ENCODE results near the gene CCL26. TPM values are rescaled to one million over a fixed set of nuclear protein-coding genes. Genes with fewer than 3 reads are reported as not detected.

CCL26 gene
- total RNA-seq, 1 experiment from 2014 or later: 0.49 TPM

GRCh38 chr7:75809396-75809795 lies 37.4 kb upstream of the CCL26 start:
- no peak for TF ChIP-seq POLR2A (IDR thresholded peaks at IDR 0.05; ENCODE audit: borderline replicate concordance, extremely low read depth, insufficient read depth, insufficient read length)
- TF ChIP-seq ZNF274 (IDR thresholded peaks at IDR 0.05; ENCODE audit: low read depth, low read length): no peak
- TF ChIP-seq REST (IDR thresholded peaks at IDR 0.05; ENCODE audit: low read depth): no peak
- no peak for TF ChIP-seq FOSL1 (IDR thresholded peaks at IDR 0.05; ENCODE audit: low read depth)
- TF ChIP-seq SRF (IDR thresholded peaks at IDR 0.05; ENCODE audit: low read depth): no peak
- no peak for TF ChIP-seq ZBTB33 (IDR thresholded peaks at IDR 0.05; ENCODE audit: extremely low read depth, insufficient replicate concordance, low read length)
- TF ChIP-seq JUND (IDR thresholded peaks at IDR 0.05): no peak
- TF ChIP-seq ELF1 (IDR thresholded peaks at IDR 0.05; ENCODE audit: borderline replicate concordance, low read depth): no peak
- no peak for TF ChIP-seq SP1 (IDR thresholded peaks at IDR 0.05; ENCODE audit: low read depth)
- TF ChIP-seq TCF7L2 (IDR thresholded peaks at IDR 0.05; ENCODE audit: borderline replicate concordance, extremely low read depth, insufficient read depth, insufficient read length): no peak
- no peaks in the 10 kb centered on the region for H4K20me1 ChIP-seq (ENCODE audit: insufficient read depth)
- peaks cover 0 to 7% of the 10 kb centered on the region in 2 experiments; a peak in 1 of 4 replicates for H3K9me3 ChIP-seq (ENCODE audit: control insufficient read depth in 1 of 2, insufficient read depth in 1 of 2, low read depth in 1 of 2, low read length in 2 of 2)
- H3K36me3 ChIP-seq (ENCODE audit: control insufficient read depth in 1 of 2, insufficient read depth in 2 of 2, low read length in 2 of 2): no peaks in the 10 kb centered on the region
- no peaks in the 10 kb centered on the region for H3K4me1 ChIP-seq (ENCODE audit: control insufficient read depth in 1 of 2, insufficient read depth in 2 of 2, low read length in 2 of 2)
- BruUV-seq (replicated peaks): no TSS peak
- ChIA-PET POLR2A (no interaction called here), RAD21 (ENCODE audit: low non-redundant PET in 1 of 2, low total read pairs in 2 of 2, uncharacterized antibody in 2 of 2, unreplicated experiment in 2 of 2) (no interaction called here), CTCF (no interaction called here)
- no peaks in the 10 kb centered on the region for H3K27me3 ChIP-seq (ENCODE audit: insufficient read depth, low read length)
- DNase-seq (ENCODE audit: low read depth, low spot score) (no peak), ATAC-seq (no peak)
- H3K9me2 ChIP-seq (ENCODE audit: insufficient read depth): no peaks in the 10 kb centered on the region
- no peaks in the 10 kb centered on the region for H3K79me2 ChIP-seq (ENCODE audit: insufficient read depth, low read length)
- no peak overlapping the region for H3K9ac ChIP-seq (ENCODE audit: low read length)
- no peak overlapping the region for H3K4me2 ChIP-seq (ENCODE audit: low read length)
- intact Hi-C loops (cut with micrococcal nuclease): no loop called here
- H3K4me3 ChIP-seq (replicated peaks in 1 of 2; ENCODE audit: low read depth in 1 of 2, low read length in 2 of 2): no peak overlapping the region
- H2AFZ ChIP-seq (ENCODE audit: low read depth, low read length, poor library complexity, severe bottlenecking): no peak overlapping the region
- H3K27ac ChIP-seq (ENCODE audit: low read depth, low read length): no peak overlapping the region
